ENCODE measurements around the gene C2CD5. TPM values are rescaled to one million over a fixed set of nuclear protein-coding genes. Genes with fewer than 3 reads are reported as not detected.
"Not testable (repeated sequence)": the region's sequence is repeated elsewhere in the genome, so short reads cannot be mapped to it uniquely, and the experiment has no call there.

Gene C2CD5
- polyA plus RNA-seq, 4 donors = 63.0 to 95.3 (median 76.4) TPM

DNA sequence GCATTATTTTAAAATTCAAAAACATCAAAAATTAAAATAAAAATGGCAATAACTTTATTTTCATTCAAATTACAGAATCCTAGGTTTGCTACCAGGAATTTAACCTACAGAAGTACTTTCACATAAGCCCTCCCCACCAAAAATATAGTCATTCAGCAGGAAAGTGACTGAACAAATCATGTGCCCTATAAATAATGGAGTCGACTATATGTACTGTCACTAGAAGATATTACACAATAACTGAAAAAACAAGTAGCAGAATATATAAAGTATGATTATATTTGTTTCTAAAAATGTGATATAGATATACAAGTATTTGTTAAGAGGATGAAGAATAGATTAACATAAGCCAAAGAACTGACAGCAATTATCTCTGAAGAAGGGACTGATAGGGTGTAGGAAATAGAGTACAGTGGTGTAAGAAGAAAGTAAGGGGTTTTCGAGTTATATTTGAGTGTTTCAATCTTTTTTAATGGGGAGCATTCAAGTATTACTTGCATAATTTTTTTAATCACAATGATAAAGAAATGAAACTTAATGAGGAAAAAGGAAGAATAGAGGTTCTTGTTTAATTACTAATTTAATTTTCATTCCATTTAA is 7.9 kb downstream of the C2CD5 start:
- no peak for DNase-seq (ENCODE audit: low read depth in 4 of 4, low spot score in 2 of 4)

DNA sequence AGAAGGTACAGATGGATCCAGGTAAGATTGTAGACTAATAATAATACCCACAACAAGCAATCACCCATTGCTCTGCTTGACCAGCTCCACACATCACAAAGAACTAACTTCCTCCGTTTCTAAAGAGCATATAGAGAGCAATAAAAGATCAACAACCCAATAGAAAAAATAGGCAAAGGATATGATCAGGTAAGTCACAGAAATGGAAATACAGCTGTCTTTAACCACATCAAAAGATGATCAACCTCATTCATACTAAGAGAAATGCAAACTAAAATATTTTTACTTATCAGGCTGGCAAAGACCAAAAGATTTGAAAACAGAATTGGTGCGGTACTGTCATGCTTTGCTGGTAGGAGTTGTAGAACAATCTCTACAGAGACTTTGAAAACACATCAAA is 8.9 kb downstream of the C2CD5 start:
- no peak for DNase-seq (ENCODE audit: low read depth in 4 of 4, low spot score in 2 of 4)

DNA sequence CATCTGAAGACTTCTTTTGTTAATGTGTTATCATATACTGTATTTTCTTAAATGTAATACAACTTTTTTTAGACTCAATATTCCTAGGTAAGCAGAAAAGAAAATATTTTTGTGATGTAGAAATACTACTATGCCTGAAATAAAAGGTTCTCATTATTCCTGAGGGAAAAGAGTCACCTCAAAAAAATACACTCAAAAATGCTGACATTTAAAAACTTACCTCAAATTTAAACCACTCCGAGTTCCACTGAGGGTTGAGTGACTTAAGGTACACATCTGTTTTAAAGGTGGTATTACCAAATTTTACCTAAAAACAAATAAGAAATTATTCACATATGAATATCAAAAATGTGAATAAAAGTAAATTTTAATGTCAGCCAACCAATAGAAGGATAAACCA is 9.3 kb downstream of the C2CD5 start:
- DNase-seq (ENCODE audit: low read depth in 4 of 4, low spot score in 2 of 4) = no peak

DNA sequence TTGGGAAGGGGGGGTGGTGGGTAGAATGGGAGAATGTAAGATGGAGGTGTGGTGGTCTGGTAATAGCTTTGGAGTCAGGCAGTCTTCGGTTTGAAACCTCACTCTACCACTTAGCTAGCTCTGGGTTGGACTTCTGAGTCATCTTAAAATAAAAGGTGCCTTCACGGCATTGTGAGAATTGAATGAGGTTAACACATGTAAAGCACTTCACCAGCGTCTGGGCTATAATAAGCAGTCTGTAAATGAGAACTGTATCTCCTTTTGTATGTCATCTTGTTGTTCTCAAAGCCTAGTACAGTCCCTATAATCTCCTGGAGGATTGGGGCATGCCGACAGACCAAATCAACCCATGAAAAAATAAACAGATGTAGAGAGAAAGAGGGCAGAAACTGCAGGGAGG is 11.2 kb downstream of the C2CD5 start:
- no peak for DNase-seq (ENCODE audit: low read depth in 4 of 4, low spot score in 2 of 4)

DNA sequence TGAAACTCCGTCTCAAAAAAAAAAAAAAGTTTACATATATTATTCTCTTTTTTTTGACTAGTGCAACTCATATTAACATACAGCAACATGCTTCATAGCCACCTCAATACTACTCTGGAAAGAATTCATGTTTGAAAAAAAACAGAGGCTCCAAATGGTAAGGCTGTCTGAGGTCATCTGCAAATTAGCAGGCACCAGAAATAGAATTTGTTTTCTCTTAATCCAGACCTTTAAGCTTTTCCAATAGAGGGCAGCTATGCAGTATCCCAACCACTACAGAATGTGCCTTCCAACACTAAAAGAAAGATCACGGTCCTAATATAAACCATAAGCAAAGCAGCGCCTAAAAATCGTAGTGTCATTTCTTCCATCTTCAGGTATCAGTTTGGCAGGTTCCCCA is 12.0 kb downstream of the C2CD5 start:
- DNase-seq (ENCODE audit: low read depth in 4 of 4, low spot score in 2 of 4) = no peak

DNA sequence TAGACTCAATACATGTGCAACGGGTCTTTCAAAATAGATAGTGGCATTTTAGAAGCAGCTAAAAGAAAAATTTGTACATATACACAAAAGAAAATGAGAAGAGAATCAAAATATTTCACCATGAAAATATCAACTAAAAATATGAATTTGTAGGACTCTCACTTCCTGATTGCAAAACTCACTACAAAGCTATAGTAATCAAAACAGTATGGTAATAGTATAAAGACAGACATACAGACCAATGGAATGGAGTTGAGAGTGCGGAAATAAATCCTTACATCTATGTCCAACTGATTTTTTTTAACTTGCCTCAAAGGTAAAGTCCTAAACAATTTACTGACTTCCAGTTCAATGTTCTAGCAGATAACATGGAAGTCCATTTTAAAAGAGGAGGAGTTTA is 13.1 kb downstream of the C2CD5 start:
- no peak for DNase-seq (ENCODE audit: low read depth in 4 of 4, low spot score in 2 of 4)

DNA sequence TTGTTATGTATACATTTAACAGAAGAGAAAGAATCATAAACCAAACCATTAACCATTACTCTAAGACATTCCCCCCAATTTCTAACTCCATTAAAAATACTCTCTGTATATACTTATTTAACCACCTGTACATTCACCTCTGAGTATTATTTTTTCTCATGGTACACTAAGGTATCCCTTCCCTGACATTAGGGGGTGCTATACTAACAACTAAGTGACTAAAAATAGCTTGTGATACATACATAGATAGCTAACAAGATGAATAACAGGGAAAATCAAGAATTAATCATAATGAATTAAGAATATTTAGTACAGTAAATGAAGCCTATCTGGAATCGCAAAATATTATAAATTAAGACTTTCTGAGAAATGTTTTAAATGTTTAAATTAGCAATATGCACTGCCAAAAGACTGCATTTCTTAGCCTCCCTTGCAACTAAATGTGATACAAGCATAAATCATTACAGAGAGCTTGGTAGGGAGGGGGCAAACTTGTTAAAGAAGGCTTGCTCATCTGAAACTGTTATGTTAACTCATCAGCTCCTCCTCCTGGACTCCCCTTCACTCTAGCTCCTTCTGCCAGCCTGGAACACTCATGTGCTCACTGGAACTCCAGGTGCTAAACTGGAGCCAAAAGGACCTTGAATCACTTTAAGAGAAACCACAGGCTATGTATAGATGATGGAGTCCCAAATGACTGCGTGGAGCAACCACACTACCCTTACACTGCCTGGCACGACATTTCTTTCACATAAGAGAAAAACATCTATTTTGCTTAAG is 14.9 kb downstream of the C2CD5 start:
- DNase-seq (ENCODE audit: low read depth in 4 of 4, low spot score in 2 of 4) = no peak

DNA sequence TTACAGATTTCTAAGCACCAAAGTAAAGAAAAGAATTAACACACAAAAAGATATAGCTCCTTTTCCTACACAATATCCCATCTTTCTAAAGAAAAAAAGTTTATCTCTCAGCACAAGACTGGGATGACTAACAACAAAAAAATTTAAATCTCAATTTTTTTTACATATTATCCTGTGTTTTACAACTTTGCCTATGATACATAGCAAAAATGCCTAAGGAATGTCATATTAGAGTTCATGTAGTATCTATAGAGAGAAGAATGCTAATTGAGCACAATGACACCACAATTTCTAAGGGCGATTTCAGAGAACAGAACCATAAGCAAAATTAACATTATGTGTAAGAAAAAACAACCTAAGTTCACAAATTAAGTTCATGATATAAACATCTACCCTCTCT is 16.3 kb downstream of the C2CD5 start:
- no peak for DNase-seq (ENCODE audit: low read depth in 4 of 4, low spot score in 2 of 4)

DNA sequence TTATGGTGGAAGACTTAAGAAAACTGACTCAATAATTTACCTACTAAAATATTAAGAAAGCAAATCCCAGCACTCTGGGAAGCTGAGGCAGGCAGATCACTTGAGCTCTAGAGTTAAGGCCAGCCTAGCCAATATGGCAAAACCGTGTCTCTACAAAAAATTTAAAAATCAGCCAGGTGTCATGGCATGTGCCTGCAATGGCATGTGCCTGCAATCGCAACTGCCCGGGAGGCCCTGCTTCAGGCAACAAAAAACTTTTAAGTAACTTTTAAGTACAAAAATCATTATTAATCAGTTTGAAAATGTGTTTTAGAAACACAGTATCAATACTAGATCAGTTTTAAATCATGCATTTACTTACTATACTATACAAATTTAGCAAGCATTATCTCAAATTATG is 17.5 kb downstream of the C2CD5 start:
- DNase-seq (ENCODE audit: low read depth in 4 of 4, low spot score in 2 of 4) = no peak

DNA sequence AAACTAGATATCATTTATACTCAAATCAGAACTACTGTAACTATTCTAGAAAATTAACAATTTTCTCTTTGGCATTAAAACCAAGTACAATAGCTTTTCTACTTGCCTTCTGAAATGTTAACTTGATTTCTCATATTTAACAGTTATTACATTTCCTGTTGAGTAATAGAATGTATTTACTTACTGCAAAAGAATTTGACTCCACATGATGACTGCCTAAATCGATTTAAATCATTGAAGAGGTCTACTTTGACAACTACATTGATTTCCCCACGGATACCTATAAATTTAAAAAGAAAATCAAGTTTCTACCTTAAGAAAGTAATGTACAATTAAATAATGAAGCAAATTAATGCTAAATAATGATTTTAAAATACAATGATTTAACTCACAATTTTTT is 18.9 kb downstream of the C2CD5 start:
- no peak for DNase-seq (ENCODE audit: low read depth in 4 of 4, low spot score in 2 of 4)

DNA sequence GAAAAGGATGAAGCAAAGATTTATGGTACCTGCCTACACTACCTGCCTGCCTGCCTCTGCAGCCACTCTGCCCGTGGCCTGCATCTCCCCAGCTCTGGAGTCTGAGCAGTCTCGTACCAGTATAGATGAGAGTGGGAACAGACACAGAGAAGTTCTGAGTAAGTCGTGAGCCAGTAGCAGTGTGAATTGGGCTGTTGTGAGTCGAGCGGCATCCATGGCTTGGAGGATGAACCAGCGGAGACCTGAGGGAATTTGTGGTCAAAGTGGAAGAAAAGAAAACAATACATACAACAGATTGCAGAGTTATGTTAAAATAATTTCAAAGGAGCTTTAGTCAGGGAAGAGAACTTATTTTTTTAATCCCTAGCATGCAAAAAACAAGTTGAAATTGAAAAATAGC is 25.3 kb downstream of the C2CD5 start:
- no peak for DNase-seq (ENCODE audit: low read depth in 4 of 4, low spot score in 2 of 4)

DNA sequence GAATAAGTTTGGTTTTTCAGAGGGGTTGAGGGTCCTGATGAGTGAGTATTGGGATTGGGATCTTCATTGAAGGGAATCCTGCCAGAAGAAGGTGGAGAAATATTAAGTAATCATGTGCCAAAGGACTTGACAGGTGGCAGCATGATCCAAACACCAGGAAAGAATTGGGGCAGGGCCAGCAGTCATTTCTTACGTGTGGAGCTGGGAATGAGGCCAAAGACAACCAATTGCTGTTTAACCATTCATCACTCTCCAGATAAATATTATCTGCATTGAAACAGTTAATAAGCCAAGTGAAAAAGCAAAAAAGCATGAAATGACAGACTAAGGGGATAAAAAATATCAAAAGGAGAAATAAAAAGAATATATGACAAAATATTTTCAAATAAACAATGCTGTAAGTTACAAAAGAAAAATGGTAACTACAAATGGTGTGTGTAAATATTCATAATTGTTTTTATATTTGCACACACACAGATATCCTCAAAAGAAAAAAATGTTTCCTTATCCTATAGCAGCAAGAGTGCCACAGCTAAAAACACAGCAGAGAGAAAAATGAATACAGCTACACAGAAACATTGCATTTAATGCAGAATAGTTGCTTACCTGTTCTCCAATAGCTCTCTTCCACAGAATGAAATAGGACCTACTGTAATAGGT is 26.2 kb downstream of the C2CD5 start:
- DNase-seq (ENCODE audit: low read depth in 4 of 4, low spot score in 2 of 4) = no peak

DNA sequence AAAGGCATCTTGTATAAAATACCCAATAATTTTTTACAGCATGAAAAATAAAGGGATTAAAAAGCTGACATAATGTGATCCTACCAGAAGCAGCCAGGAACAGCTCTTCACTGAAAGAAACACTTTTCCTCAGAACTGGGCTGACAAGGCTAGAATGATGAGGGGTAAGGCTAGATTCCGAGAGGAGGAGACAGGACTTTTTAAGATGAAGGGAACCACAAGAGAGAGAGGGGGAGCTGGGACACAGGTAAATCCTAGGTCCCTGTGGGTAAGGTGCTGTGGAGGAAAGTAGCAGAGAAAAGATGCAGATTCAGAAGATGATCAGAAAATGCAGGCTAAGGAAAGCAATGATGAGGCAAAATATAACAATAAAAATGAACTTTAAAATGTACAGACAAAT is 29.5 kb downstream of the C2CD5 start:
- DNase-seq (ENCODE audit: low read depth in 4 of 4, low spot score in 2 of 4) = no peak

DNA sequence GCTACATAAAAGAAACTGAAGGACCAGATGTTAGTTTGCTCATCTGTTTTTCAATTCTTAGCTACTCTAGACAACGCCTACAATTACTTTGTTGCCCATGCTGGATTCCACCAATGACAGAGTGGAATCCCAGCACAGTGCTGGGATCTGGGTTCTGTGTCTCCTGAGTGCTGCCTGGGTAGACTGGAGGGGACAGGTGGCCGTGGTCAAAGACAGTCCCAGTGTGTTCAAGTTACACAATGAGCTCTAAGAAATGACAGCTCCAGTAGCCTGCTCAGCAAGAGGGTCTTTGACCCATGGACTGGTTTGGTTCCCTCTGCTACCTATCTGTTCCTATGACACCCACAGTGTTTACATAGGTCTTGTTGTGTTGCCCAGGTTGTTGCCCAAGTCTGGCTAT is 38.5 kb downstream of the C2CD5 start:
- DNase-seq (ENCODE audit: low read depth in 4 of 4, low spot score in 2 of 4) = no peak

DNA sequence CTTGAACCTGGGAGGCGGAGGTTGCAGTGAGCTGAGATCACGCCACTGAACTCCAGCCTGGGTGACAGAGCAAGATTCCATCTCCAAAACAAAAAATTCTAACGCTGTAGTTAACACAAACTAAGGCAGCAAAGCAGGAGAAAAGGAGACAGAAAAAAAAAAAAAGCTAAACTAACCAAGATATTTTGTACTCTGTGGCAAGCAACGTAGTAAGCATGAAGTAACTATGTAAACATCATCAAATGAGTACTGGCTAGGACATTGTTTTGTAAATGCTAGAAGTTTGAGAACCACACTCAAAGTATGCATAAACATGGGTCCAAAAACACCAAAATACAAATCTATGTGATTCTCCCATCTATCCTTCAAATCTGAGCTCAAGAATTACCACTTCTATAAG is 44.2 kb downstream of the C2CD5 start:
- no peak for DNase-seq (ENCODE audit: low read depth in 4 of 4, low spot score in 2 of 4)

DNA sequence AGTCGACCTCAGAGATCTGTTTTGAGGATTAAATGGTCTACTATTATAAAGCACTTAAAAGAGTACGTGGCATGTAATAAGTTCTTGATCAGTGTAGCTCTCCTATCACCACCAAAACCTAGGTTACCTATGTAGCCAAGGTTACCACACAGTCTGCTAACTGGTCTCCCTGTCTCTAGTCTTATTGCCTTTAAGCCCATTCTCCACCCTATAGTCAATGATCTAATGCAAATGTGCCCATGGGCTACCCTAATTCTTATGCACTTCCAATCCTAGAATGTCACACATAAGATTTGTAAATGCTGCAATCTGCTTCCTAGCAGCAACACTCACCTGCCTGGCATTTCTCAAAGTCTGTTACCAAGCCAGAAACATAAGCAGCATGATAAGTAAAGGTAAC is 44.9 kb downstream of the C2CD5 start:
- DNase-seq (ENCODE audit: low read depth in 4 of 4, low spot score in 2 of 4) = no peak

DNA sequence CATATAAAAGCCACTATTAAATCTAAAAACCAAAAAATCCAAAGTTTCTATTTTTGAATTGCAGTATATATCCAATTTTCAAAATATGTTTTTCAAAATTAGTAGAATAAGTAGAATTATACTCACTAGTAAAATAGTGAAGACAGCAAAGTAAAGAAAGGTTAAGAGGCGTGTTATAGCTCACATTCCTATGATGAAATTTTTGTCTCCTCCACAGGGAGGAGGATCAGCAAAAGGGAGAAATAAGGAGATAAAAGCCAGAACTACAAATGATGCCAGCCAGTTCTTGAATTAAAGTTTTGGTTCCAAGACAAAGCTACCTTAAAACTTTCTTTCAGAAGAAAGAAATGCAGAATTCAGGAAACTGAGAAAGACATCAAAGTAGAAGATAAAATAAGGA is 50.0 kb downstream of the C2CD5 start:
- DNase-seq (ENCODE audit: low read depth in 4 of 4, low spot score in 2 of 4) = no peak

DNA sequence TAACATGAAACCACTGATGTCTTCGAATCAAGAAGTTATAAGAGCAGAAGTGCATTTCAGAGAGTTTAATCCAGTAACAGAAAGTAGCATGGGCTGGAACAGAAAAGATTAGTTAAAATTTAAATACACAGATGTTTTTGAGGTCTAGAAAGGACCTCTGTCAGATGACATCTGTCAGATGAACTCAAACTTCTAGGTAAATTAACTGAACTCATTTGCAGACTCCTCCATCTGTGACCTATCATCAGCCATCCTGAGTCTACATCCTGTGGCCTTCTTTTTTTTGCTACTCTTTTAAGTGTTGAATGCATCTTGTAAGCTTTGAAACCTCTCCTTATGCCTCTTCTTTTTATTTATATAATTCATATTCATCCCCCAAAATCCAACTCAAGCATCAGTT is 53.3 kb downstream of the C2CD5 start:
- no peak for DNase-seq (ENCODE audit: low read depth in 4 of 4, low spot score in 2 of 4)

DNA sequence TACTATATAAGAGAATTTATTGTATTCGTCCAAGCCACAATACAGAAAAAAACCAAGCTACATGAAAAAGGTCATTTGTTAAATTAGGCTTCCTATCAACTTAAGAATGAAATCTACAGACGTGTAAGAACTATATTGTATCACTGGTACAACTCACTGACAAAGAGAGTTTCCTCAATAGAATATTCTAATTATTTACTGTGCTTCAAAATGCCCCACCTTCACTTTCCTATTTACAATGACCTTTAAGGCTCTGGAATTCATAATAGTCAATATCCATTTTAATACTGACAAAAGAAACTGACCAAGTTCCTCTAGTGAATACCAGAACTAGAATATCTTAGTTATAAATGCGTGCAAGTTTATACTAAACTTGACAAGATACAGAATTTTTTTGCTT is 55.9 kb downstream of the C2CD5 start:
- DNase-seq (ENCODE audit: low read depth in 4 of 4, low spot score in 2 of 4) = no peak

DNA sequence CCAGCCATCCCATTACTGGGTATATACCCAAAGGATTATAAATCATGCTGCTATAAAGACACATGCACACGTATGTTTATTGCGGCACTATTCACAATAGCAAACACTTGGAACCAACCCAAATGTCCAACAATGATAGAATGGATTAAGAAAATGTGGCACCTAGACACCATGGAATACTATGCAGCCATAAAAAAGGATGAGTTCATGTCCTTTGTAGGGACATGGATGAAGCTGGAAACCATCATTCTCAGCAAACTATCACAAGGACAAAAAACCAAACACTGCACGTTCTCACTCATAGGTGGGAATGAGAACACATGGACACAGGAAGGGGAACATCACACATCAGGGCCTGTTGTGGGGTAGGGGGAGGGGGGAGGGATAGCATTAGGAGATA is 56.7 kb downstream of the C2CD5 start:
- DNase-seq (ENCODE audit: low read depth in 4 of 4, low spot score in 2 of 4) = not testable (repeated sequence)

DNA sequence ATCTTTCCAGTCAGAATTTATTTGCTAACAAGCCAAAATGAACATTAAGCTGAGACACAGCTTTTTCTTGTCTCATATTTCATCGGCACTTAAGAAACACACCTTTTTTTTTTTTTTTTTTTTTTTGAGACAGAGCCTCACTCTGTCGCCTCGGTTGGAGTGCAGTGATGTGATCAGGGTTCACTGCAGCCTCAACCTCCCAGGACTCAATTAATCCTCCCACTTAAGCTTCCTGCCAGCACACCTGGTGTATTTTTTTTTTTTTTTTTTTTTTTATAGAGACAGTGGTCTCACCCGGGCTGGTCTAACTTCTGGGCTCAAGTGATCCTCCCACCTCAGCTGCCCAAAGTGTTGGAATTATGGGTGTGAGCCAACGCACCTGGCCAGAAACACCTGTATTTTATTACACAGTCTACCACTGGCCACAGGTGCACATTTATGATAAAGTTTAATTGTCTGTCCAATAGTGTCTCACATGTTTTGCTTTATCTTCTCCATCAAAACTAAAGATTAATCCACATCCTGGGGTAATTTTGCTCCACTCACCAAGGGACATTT is 62.7 kb downstream of the C2CD5 start:
- DNase-seq (ENCODE audit: low read depth in 4 of 4, low spot score in 2 of 4) = no peak

DNA sequence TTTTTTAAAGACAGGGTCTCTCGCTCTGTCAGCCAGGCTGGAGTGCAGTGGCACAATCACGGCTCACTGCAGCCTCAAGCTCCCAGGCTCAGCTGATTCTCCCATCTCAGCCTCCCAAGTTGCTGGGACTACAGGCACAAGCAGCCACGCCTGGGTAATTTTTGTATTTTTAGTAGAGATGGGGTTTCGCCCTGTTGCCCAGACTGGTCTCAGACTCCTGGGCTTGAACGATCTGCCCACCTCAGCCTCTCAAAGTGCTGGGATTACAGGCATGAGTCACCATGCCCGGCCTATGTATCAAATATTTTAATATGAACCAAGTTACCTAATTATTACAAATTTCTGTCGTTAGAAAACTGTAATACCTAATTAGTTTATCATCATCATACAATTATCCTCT is 63.5 kb downstream of the C2CD5 start:
- DNase-seq (ENCODE audit: low read depth in 4 of 4, low spot score in 2 of 4) = not testable (repeated sequence)
